Raji (cell line): ENCODE measurements around the gene IL5RA.

Experiments used
- POLR2A ChIP-seq: IDR thresholded peaks from 2 replicates; pipeline ENCODE4 v1.6.1; 2011; ENCODE audit warnings: low read depth, low read length, control low read depth; ENCODE audit not compliant: insufficient read depth

IL5RA gene

GRCh38 chr3:3117651-3118050 is 7.5 kb upstream of the IL5RA start:
- TF ChIP-seq POLR2A: no peak

GRCh38 chr3:3113042-3113709 is 3.0 kb upstream of the IL5RA start:
- no peak for TF ChIP-seq POLR2A

GRCh38 chr3:3110749-3111361 is 681 bp upstream of the IL5RA start:
- TF ChIP-seq POLR2A: no peak

GRCh38 chr3:3109407-3110298 is 521 bp downstream of the IL5RA start:
- no peak for TF ChIP-seq POLR2A

GRCh38 chr3:3107858-3108257 is 2.3 kb downstream of the IL5RA start:
- TF ChIP-seq POLR2A: no peak

GRCh38 chr3:3107181-3107580 is 3.0 kb downstream of the IL5RA start:
- no peak for TF ChIP-seq POLR2A

GRCh38 chr3:3105815-3106214 is 4.4 kb downstream of the IL5RA start:
- TF ChIP-seq POLR2A: no peak

- no peak for TF ChIP-seq POLR2A
Measured at GRCh38 chr3:3105246-3105645, 4.9 kb downstream of the IL5RA start.

- TF ChIP-seq POLR2A: no peak
Measured at GRCh38 chr3:3102751-3103150, 7.4 kb downstream of the IL5RA start.

GRCh38 chr3:3101660-3102458 is 8.3 kb downstream of the IL5RA start:
- TF ChIP-seq POLR2A: no peak

GRCh38 chr3:3097958-3098357 is 12.2 kb downstream of the IL5RA start:
- no peak for TF ChIP-seq POLR2A

GRCh38 chr3:3089017-3089416 is 21.2 kb downstream of the IL5RA start:
- TF ChIP-seq POLR2A: no peak

GRCh38 chr3:3087716-3088465 is 22.3 kb downstream of the IL5RA start:
- TF ChIP-seq POLR2A: no peak

- TF ChIP-seq POLR2A: no peak
Measured at GRCh38 chr3:3087279-3087678, 22.9 kb downstream of the IL5RA start.

GRCh38 chr3:3086239-3086638 is 23.9 kb downstream of the IL5RA start:
- no peak for TF ChIP-seq POLR2A

- no peak for TF ChIP-seq POLR2A
Measured at GRCh38 chr3:3085782-3086181, 24.4 kb downstream of the IL5RA start.
